Activated naive CD4-positive, alpha-beta T cell treated with anti-CD3 and anti-CD28 coated beads for 36 hours (primary cell): Measurements from ENCODE around the gene CAMTA1. TPM values are rescaled to one million over a fixed set of nuclear protein-coding genes. Genes with fewer than 3 reads are reported as not detected.

Experiments used
- CTCF ChIA-PET: fragments of 350-600 bp; sonication (Branson Sonifier 250); formaldehyde crosslinking; loops from one replicate; lab custom pipeline; 2021; ENCODE audit warnings: antibody characterized with exemption; lab: Charles Lee
- DNase-seq: peaks from one replicate; pipeline ENCODE4 v3.0.0-alpha.2; 2020
- H3K27ac Mint-ChIP-seq: one replicate; pipeline ENCODE4 v1.8.0; 2021; ENCODE audit warnings: mild to moderate bottlenecking, mixed read lengths
- H3K27me3 Mint-ChIP-seq: one replicate; pipeline ENCODE4 v1.8.0; 2021; ENCODE audit warnings: low read depth, mixed read lengths
- H3K36me3 Mint-ChIP-seq: one replicate; pipeline ENCODE4 v1.8.0; 2021; ENCODE audit warnings: low read depth, mixed read lengths
- H3K4me1 Mint-ChIP-seq: one replicate; pipeline ENCODE4 v1.8.0; 2021; ENCODE audit warnings: low read depth, mixed read lengths
- H3K4me3 Mint-ChIP-seq: one replicate; pipeline ENCODE4 v1.8.0; 2021; ENCODE audit warnings: mild to moderate bottlenecking, moderate library complexity, mixed read lengths
- H3K9me3 Mint-ChIP-seq: one replicate; pipeline ENCODE4 v1.8.0; 2021; ENCODE audit warnings: mixed read lengths
- intact Hi-C: fragments of 100-400 bp; cut with micrococcal nuclease; formaldehyde crosslinking; loops from one replicate; pipeline ENCODE4 v1.15.1; 2023
- total RNA-seq, 2 experiments: library from RNA; stranded (reverse); gene quantifications; one replicate each; pipeline ENCODE4 v1.2.3, GENCODE V29; 2021

CAMTA1 gene
- total RNA-seq, 2 experiments from 2014 or later, result 61.5 to 70.9 TPM

DNA sequence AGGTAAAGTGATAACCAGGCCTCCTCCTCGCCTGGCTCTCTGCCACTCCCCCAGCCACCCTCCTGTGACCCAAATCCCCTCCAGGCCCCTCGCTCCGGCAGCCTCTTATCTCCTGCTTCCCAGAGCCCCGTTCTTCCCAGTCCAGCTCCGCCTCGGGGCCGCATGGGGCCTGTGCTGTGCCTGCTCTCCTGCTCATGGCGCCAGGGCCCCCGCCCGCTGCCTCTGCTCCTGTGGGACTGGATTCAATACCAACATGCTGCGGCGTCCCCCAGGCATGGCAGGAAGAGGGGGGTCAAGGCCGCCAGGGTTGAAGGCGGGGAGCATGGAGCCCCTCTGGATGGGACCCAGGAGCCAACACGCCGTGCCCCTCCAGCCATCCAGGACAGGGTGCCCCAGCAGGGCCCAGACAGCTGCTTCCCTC lies 772.8 kb downstream of the CAMTA1 start:
- no peak overlapping the region for H3K27ac Mint-ChIP-seq
- peaks cover 8% of the 10 kb centered on the region for H3K27me3 Mint-ChIP-seq
- no peaks in the 10 kb centered on the region for H3K36me3 Mint-ChIP-seq
- peaks cover 3% of the 10 kb centered on the region for H3K4me1 Mint-ChIP-seq
- no peaks in the 10 kb centered on the region for H3K9me3 Mint-ChIP-seq
- intact Hi-C loops, result loop anchor here (10.0 kb wide), 1 partner anchor 87 kb away; no protein-coding TSS in a partner anchor
- no peak for DNase-seq
- H3K4me3 Mint-ChIP-seq, result no peak overlapping the region
- CTCF ChIA-PET, result no interaction called here

DNA sequence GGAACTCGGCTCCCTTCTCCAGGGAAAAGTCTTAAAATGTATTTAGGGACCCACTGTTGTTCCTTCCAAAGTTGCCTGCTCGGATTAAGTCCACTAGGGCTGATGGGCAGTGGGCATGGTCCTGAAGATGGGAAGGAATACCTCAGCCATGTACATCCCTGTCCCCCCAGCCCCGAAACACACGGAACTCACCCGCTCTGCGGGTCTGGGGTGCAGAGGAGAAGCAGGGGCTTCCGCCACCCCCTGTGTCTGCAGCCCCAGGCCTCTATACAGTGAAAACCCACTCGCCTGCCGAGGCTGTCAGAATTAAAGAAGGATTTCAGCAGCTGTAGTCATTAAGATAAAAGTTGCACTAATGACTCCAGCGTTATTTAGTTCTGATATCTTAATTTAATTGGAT lies 773.2 kb downstream of the CAMTA1 start:
- no peak for DNase-seq
- no peak overlapping the region for H3K27ac Mint-ChIP-seq
- H3K36me3 Mint-ChIP-seq, result no peaks in the 10 kb centered on the region
- H3K4me1 Mint-ChIP-seq, result peaks cover 3% of the 10 kb centered on the region
- intact Hi-C loops, result loop anchor here (10.0 kb wide), 1 partner anchor 86 kb away; no protein-coding TSS in a partner anchor
- no peak overlapping the region for H3K4me3 Mint-ChIP-seq
- no peaks in the 10 kb centered on the region for H3K9me3 Mint-ChIP-seq
- H3K27me3 Mint-ChIP-seq, result peaks cover 6% of the 10 kb centered on the region
- CTCF ChIA-PET, result no interaction called here

DNA sequence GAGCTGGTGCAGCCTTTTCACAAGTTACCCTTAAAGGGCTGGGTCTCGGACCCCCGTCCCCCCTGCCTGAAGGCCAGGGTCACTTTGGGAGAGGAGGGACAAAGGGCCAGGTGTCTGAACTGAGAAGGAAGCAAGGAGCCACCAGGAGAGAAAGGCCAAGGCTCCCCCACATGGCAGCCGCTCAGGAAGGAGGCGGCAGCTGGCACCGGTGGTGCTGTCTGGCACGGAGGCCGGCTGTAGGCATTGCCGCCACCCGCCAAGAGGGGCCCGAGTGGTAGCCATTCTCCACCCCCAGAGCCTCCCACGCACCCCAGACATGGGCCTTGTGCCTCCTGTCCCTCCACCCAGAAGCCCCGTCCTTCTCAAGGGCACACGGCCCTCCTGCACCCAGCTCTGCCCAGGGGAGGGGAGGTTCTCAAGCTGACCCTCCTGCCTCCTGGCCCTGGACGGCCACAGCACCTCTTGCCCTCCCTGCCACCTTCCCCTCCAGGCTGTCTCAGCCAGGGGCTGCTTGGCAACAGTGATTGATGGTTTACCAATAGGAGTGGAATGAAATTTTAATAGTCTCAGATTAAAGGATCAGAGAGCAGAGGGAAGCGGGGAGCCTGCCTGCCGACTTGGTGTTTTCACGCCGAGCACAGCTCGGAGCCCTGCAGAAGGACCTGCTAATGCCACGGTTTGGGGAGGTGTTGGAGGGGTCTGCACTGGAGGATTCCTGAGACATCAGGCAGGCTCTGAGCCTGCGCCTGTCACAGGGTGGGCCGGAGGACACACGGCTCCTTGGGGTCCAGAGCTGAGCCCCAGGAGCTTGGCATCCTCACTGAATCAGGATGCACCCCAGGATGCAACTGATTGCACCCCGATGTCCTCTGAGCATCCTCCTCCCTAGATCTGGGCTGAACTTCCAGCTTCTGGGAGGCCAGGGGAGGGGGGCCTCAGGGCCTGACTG lies 773.9 kb downstream of the CAMTA1 start:
- CTCF ChIA-PET, result interaction anchor here (0.6 kb wide), 1 partner anchor 159 kb away, joined by 3 read pairs; no protein-coding TSS in a partner anchor
- no peaks in the 10 kb centered on the region for H3K36me3 Mint-ChIP-seq
- intact Hi-C loops, result loop anchor here (10.0 kb wide), 1 partner anchor 86 kb away; no protein-coding TSS in a partner anchor
- DNase-seq, result no peak
- no peak overlapping the region for H3K27ac Mint-ChIP-seq
- peaks cover 3% of the 10 kb centered on the region for H3K4me1 Mint-ChIP-seq
- peaks cover 6% of the 10 kb centered on the region for H3K27me3 Mint-ChIP-seq
- H3K9me3 Mint-ChIP-seq, result no peaks in the 10 kb centered on the region
- no peak overlapping the region for H3K4me3 Mint-ChIP-seq

DNA sequence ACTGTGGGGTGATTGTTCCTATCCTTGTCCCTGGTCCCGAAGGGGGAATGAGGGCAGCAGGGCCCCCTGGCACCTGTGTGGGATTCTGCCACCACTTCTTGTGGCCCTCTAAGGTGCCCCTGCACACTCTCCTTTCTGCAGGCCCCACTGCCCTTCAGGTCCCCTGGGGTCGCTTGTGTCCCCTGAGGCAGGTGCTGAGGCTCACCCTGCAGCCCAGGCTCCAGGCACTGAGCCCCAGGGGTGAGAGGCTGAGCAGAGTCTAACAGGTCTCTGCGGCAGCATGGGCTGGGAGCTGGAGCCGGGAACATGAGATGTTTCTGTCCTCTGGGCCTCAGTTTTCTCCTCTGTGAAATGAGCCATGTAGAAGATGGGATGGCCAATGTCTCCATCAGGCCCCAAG lies 774.9 kb downstream of the CAMTA1 start:
- CTCF ChIA-PET, result no interaction called here
- Mint-ChIP-seq H3K4me1 (peaks cover 3% of the 10 kb centered on the region), H3K4me3 (no peak overlapping the region), H3K9me3 (no peaks in the 10 kb centered on the region), H3K27ac (no peak overlapping the region), H3K27me3 (peaks cover 6% of the 10 kb centered on the region), H3K36me3 (no peaks in the 10 kb centered on the region)
- no peak for DNase-seq
- intact Hi-C loops, result no loop called here

DNA sequence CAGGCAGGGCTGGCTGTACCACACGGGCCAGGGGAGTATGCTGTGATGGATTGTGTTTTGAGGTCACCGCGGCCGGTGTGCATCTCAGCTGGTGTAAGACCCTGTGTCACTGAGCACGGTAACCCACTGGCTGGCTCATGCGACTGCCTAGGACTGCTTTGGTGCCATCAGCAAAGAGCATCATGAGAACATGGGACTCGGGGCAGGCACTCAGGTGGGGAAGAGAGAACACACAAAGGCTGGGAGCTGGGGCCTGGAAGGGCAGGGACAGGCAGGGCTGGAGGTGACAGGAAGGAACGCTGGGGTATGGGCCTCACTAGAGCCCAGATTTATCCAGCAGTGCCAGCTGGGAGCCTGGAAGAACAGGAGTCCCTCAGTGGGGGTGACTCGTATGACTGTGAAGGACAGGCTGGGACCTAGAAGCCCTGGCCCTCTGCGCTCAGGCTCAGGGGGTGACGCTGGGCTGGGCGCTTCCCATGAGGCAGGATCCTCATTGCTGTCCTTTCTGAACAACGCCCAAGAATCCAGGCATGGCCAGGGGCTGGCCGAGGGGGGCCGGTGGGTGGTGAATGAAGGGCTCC lies 775.4 kb downstream of the CAMTA1 start:
- no peaks in the 10 kb centered on the region for H3K9me3 Mint-ChIP-seq
- CTCF ChIA-PET, result no interaction called here

DNA sequence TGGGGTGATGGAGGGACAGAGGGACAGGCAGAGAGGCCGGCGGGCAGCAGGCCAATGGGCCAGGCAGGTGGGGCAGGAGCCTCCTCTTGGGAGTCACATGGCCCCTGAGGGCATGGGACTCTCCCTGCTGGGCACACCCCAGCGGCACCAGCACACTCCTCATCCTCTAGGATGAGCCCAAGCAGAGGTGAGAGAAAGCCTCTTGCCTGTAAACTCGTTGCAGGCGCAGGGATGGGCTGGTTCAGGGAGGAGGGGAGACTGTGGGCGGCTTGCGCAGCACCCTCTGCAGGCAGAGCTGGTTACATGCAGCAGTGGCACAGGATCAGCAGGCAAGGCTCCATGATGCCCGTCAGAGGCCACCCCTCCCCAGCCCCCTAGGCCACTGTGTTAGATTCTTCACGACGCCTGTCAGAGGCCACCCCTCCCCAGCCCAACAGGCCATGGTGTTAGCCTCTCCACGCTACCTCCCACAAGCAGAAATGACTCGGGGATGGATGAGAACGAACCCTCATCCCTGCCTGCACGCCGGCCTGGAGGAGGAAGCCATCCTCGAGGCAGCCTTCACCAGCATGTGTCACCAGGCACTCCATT lies 776.2 kb downstream of the CAMTA1 start:
- DNase-seq, result peak; percentile 40
- CTCF ChIA-PET, result no interaction called here
- no peaks in the 10 kb centered on the region for H3K4me1 Mint-ChIP-seq
- no peak overlapping the region for H3K27ac Mint-ChIP-seq
- intact Hi-C loops, result no loop called here
- no peaks in the 10 kb centered on the region for H3K9me3 Mint-ChIP-seq
- H3K27me3 Mint-ChIP-seq, result no peaks in the 10 kb centered on the region
- H3K36me3 Mint-ChIP-seq, result no peaks in the 10 kb centered on the region
- no peak overlapping the region for H3K4me3 Mint-ChIP-seq

More for the DNA sequence above, 775.4 kb downstream of the CAMTA1 start:
- H3K4me1 Mint-ChIP-seq, result peaks cover 2% of the 10 kb centered on the region
- no peaks in the 10 kb centered on the region for H3K36me3 Mint-ChIP-seq
- no peak overlapping the region for H3K27ac Mint-ChIP-seq
- H3K4me3 Mint-ChIP-seq, result no peak overlapping the region
- peaks cover 2% of the 10 kb centered on the region for H3K27me3 Mint-ChIP-seq
- intact Hi-C loops, result no loop called here
- no peak for DNase-seq

DNA sequence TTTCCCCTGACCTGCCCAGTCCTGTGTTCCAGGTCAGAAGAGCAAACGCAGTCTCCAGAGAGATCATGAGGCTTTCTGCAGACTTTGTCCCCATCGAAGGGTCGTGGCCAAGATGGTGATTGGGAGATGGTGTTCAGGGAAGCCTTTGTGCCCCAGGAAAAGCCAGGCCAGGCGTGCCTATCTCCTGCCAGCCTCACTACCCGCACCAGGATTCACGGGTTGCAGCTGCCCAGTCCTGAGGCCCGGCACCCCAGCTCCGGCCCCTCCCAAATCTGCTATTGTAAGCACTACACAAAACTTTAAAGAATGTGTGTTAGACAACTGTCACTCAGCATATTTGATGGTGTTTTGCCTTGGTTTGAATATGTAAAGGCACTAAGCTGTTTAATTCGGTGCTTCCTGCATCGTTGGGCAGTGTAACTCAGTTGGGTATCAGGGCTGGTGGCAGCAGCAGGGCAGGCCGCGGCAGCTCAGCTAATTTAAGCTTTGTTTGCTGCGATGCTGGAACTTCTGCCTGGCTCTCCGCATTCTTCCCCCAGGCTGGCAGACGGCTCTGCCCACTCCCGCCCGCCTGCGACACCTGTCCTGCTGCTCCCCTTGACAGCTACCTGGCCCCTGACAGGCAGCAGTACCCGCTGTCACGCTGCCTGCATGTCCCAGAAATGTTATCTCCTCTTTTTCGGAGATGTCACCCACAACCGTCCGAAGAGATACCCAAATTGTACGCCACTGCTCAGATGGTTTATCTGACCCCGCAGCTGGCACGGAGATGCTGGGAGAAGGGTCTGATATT lies 776.9 kb downstream of the CAMTA1 start:
- CTCF ChIA-PET, result interaction anchor here (0.5 kb wide), 1 partner anchor 85 kb away, joined by 3 read pairs; no protein-coding TSS in a partner anchor
- DNase-seq, result no peak
- Mint-ChIP-seq H3K36me3 (no peaks in the 10 kb centered on the region), H3K4me1 (no peaks in the 10 kb centered on the region), H3K4me3 (no peak overlapping the region), H3K27ac (no peak overlapping the region), H3K27me3 (no peaks in the 10 kb centered on the region), H3K9me3 (no peaks in the 10 kb centered on the region)
- intact Hi-C loops, result no loop called here

DNA sequence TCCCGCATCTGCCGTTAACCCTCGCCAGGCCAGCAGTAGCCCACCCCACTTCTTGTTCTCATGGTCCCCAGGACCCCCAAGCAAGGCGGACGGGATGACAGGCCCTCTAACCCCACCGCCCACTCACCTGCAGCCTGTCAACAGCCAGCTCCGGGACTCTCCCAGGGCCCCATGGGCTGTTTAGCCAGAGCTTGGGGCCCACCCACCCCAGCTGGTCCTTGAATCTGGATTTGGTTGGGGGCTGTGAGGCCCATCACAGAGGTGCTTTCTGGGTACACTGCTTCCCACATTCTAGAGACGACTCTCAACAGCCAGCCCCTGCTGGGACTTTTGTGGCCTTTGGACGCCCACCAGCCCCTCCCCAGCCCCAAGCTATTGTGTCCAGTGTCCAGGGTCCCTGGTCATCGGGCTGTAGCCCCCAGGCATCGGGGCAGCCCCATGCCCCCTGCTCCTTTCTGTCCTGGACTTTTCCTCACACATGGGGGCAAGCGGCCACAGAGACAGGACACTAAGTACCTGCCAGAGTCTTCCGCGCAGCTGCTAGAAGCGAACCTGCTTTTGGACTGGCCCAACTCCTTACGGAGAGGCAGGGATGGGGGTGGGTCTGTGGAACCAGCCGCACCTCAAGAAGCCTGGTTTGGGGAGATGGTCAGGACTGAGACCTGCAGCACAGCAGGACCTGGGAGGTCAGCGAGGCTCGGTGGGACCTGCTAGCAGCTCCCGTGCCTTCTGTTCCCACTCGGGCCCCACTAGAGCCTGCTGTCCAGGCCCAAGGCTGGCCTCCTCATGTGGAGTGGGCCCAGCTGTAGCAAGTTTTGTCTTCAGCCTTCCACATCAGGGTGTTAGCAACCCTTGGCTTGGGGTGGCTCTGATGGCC lies 777.7 kb downstream of the CAMTA1 start:
- Mint-ChIP-seq H3K27me3 (no peaks in the 10 kb centered on the region), H3K4me1 (no peaks in the 10 kb centered on the region), H3K4me3 (no peak overlapping the region), H3K9me3 (no peaks in the 10 kb centered on the region), H3K36me3 (no peaks in the 10 kb centered on the region), H3K27ac (no peak overlapping the region)
- no peak for DNase-seq
- intact Hi-C loops, result no loop called here
- CTCF ChIA-PET, result interaction anchor here (0.5 kb wide), 1 partner anchor 84 kb away, joined by 3 read pairs; no protein-coding TSS in a partner anchor

DNA sequence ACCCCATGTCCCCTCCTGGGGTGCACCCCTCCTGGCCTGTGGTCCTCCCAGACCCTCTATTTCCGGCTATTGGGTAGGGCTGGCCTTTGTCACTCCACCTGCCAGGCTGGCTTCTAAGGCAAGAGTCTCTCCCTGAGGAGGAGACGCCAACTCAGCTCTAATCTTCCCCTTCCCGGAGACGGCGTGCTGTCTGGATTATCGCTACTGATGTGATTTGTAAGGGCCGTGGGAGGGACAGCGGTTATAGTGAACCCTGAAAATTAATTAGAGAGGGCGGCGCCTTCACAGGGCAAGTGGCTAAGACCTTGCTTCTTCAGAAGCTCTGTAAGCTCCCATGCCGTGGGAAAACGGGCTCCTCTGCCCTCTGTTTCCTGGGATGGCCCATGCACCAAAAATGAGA lies 778.9 kb downstream of the CAMTA1 start:
- H3K36me3 Mint-ChIP-seq, result no peaks in the 10 kb centered on the region
- H3K4me1 Mint-ChIP-seq, result no peaks in the 10 kb centered on the region
- CTCF ChIA-PET, result no interaction called here
- no peak for DNase-seq
- H3K4me3 Mint-ChIP-seq, result no peak overlapping the region
- H3K27ac Mint-ChIP-seq, result no peak overlapping the region
- H3K27me3 Mint-ChIP-seq, result no peaks in the 10 kb centered on the region
- intact Hi-C loops, result no loop called here
- H3K9me3 Mint-ChIP-seq, result no peaks in the 10 kb centered on the region

DNA sequence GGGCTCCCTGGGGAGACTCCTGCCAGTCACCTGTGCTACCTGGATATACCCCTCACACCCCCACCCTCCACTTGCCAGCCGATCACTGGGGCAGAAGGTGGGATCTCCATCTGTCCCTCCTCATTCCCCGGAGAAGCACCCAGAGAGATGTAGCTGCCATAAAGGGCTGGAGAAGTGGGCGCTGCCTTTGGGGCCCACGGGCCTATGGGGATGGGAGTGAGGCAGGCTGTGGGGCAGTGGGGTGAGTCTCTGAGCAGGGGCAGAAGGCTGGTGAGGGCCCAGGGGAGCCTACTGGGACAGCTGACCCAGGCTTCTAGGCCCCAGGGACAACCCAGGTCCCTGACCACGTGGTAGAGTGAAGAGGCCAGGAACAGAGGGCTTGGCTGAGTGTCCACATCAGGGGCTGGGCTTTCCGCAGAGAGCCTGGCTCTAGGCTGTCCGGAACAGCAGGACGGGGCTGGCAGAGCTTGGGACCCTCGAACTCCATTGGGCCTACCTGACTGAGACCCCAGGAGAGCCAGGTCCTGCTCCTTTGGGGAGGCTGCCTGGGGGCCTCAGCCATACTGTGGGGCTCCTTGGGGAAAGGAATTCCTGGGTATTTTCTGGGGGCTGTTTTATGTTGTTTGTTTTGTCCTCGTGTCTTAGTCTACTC lies 780.0 kb downstream of the CAMTA1 start:
- CTCF ChIA-PET, result no interaction called here
- intact Hi-C loops, result no loop called here
- H3K27ac Mint-ChIP-seq, result no peak overlapping the region

More for the DNA sequence above, 780.0 kb downstream of the CAMTA1 start:
- no peaks in the 10 kb centered on the region for H3K4me1 Mint-ChIP-seq
- no peaks in the 10 kb centered on the region for H3K9me3 Mint-ChIP-seq
- H3K4me3 Mint-ChIP-seq, result no peak overlapping the region
- no peak for DNase-seq
- H3K36me3 Mint-ChIP-seq, result no peaks in the 10 kb centered on the region
- no peaks in the 10 kb centered on the region for H3K27me3 Mint-ChIP-seq
